CD4-positive, alpha-beta T cell treated with Interleukin-17A for 4 hours (primary cell): ENCODE data around the gene FFAR4.

Source experiments
- DNase-seq: peaks from one replicate; pipeline ENCODE4 v3.0.0-alpha.2; 2020; ENCODE audit warnings: mixed read lengths

The FFAR4 gene

GRCh38 chr10:93601146-93601773 is 34.8 kb downstream of the FFAR4 start, which contains the start of gene RBP4:
Gene RBP4 (minus strand): TSS chr10:93601235. CDS start chr10:93601028, 207 bp downstream.
- no peak for DNase-seq

GRCh38 chr10:93601774-93602162 is 35.3 kb downstream of the FFAR4 start:
- DNase-seq: no peak

- no peak for DNase-seq
These were observed 36.6 kb downstream of the FFAR4 start for GRCh38 chr10:93603023-93603422.

- no peak for DNase-seq
These were observed 37.7 kb downstream of the FFAR4 start for GRCh38 chr10:93604146-93604545.

- DNase-seq: no peak
These were observed 42.0 kb downstream of the FFAR4 start for GRCh38 chr10:93608421-93608820.

- DNase-seq: no peak
These were observed 45.8 kb downstream of the FFAR4 start, which contains the start of gene PDE6C for GRCh38 chr10:93612311-93612710. Gene PDE6C (plus strand): TSS chr10:93612537. CDS start chr10:93612726, 189 bp downstream.

GRCh38 chr10:93613126-93613525 is 46.7 kb downstream of the FFAR4 start:
- DNase-seq: no peak

GRCh38 chr10:93614101-93614825 is 47.8 kb downstream of the FFAR4 start:
- DNase-seq: no peak

- no peak for DNase-seq
These were observed 49.2 kb downstream of the FFAR4 start for GRCh38 chr10:93615576-93616235.

- no peak for DNase-seq
These were observed 54.5 kb downstream of the FFAR4 start for GRCh38 chr10:93620925-93621324.

- no peak for DNase-seq
These were observed 56.5 kb downstream of the FFAR4 start for GRCh38 chr10:93622942-93623341.

- DNase-seq: no peak
These were observed 62.4 kb downstream of the FFAR4 start for GRCh38 chr10:93628858-93629257.

- no peak for DNase-seq
These were observed 63.3 kb downstream of the FFAR4 start for GRCh38 chr10:93629647-93630305.

- DNase-seq: no peak
These were observed 64.4 kb downstream of the FFAR4 start for GRCh38 chr10:93630625-93631557.
